CD4-positive, alpha-beta T cell treated with Interleukin-15 for 1 hour (primary cell): ENCODE data around the gene STK11IP.

Source experiments
- DNase-seq: peaks from one replicate; pipeline ENCODE4 v3.0.0-alpha.2; 2020

STK11IP gene

GRCh38 chr2:219562049-219563020 is 35.3 kb upstream of the STK11IP start:
- no peak for DNase-seq

- DNase-seq = no peak
These were observed 34.3 kb upstream of the STK11IP start for GRCh38 chr2:219563271-219563928.

- DNase-seq = no peak
These were observed 32.3 kb upstream of the STK11IP start for GRCh38 chr2:219565130-219566080.

GRCh38 chr2:219566640-219567039 is 31.0 kb upstream of the STK11IP start:
- DNase-seq = no peak

GRCh38 chr2:219567131-219567530 is 30.5 kb upstream of the STK11IP start:
- DNase-seq = no peak

- DNase-seq = no peak
These were observed 29.8 kb upstream of the STK11IP start for GRCh38 chr2:219567791-219568361.

GRCh38 chr2:219569041-219569440 is 28.6 kb upstream of the STK11IP start:
- no peak for DNase-seq

GRCh38 chr2:219569635-219570034 is 28.0 kb upstream of the STK11IP start:
- no peak for DNase-seq

GRCh38 chr2:219570194-219570923 is 27.3 kb upstream of the STK11IP start:
- DNase-seq = no peak

GRCh38 chr2:219570924-219571310 is 26.7 kb upstream of the STK11IP start:
- DNase-seq = no peak

GRCh38 chr2:219571311-219572236 is 26.1 kb upstream of the STK11IP start, which contains the start of gene OBSL1:
TSS of gene OBSL1 (minus strand) at chr2:219571539. CDS start at chr2:219571232, 307 bp downstream.
- DNase-seq = no peak

GRCh38 chr2:219572237-219573001 is 25.2 kb upstream of the STK11IP start, which contains the start of gene INHA:
TSS of gene INHA (plus strand) at chr2:219572310. CDS start at chr2:219572375, 65 bp downstream.
- no peak for DNase-seq

GRCh38 chr2:219573166-219573565 is 24.5 kb upstream of the STK11IP start:
- DNase-seq = no peak

GRCh38 chr2:219574484-219575311 is 23.0 kb upstream of the STK11IP start:
- DNase-seq = no peak

- no peak for DNase-seq
These were observed 21.8 kb upstream of the STK11IP start for GRCh38 chr2:219575566-219576504.

- DNase-seq = no peak
These were observed 20.9 kb upstream of the STK11IP start for GRCh38 chr2:219576505-219577388.
